Tibial nerve (tissue), 4 donors: Measurements from ENCODE around the gene NNMT. TPM values are rescaled to one million over a fixed set of nuclear protein-coding genes. Genes with fewer than 3 reads are reported as not detected.

Source experiments
- DNase-seq, 2 donors: peaks; one replicate each; pipeline ENCODE4 v3.0.0-alpha.2; 2019; ENCODE audit warnings: low spot score in 2 of 2
- H3K27ac ChIP-seq, 4 donors: fragments of 200-600 bp; sonication (generic) in 3 of 4; one replicate each; pipeline ENCODE4 v1.5.1; 2017 to 2019; ENCODE audit warnings: mild to moderate bottlenecking in 1 of 4
- H3K27me3 ChIP-seq, 2 donors: fragments of 200-600 bp; sonication (generic) in 1 of 2; one replicate each; pipeline versions ENCODE4 v1.5.1 to v1.6.0; 2017 to 2019
- H3K36me3 ChIP-seq, 3 donors: fragments of 200-600 bp; sonication (generic); one replicate each; pipeline ENCODE4 v1.5.1; 2018 to 2019
- H3K4me1 ChIP-seq, 4 donors: fragments of 200-600 bp; sonication (generic) in 3 of 4; one replicate each; pipeline ENCODE4 v1.5.1; 2017 to 2019
- H3K4me3 ChIP-seq, 4 donors: fragments of 200-600 bp; sonication (generic) in 3 of 4; one replicate each; pipeline ENCODE4 v1.5.1; 2017 to 2019; ENCODE audit warnings: mild to moderate bottlenecking in 1 of 4, moderate library complexity in 1 of 4
- H3K9me3 ChIP-seq, 4 donors: fragments of 200-600 bp; sonication (generic) in 3 of 4; one replicate each; pipeline ENCODE4 v1.5.1; 2017 to 2019
- CTCF ChIP-seq, 5 experiments: fragments of 200-600 bp in 3 of 5; fragments of 450-650 bp in 2 of 5; sonication (generic) in 3 of 5; IDR thresholded peaks; one replicate each; pipeline ENCODE4 v1.5.1; 2016 to 2019; ENCODE audit warnings: antibody characterized with exemption in 5 of 5, mild to moderate bottlenecking in 3 of 5, moderate library complexity in 2 of 5
- EP300 ChIP-seq, 2 donors: sonication (generic); formaldehyde crosslinking; IDR thresholded peaks; one replicate each; pipeline ENCODE4 v1.6.1; 2017; ENCODE audit warnings: antibody characterized with exemption in 2 of 2, mild to moderate bottlenecking in 1 of 2
- POLR2A ChIP-seq, 2 donors: fragments of 450-650 bp; IDR thresholded peaks; one replicate each; pipeline ENCODE4 v1.6.1; 2017; ENCODE audit warnings: antibody characterized with exemption in 2 of 2, mild to moderate bottlenecking in 2 of 2, moderate library complexity in 2 of 2
- WGBS, 2 donors: methylation state at CpG; one replicate each; pipeline ENCODE4 v1.1.5; 2018; 5-methylcytosine and 5-hydroxymethylcytosine counted together
- total RNA-seq, 4 donors: library from RNA; depleted of rRNA; stranded (reverse); fragments of >200 nt; gene quantifications; one replicate each; pipeline ENCODE4 v1.1.0, GENCODE V29; 2016

NNMT gene
- total RNA-seq, 4 donors from 2014 or later: 520 to 1,803 (median 896) TPM

GRCh38 chr11:114256176-114256966, 39.8 kb upstream of the NNMT start:
- Histone ChIP-seq H3K4me1 (peaks cover 0 to 79% (median 46%) of the 10 kb centered on the region in 4 donors), H3K27me3 (no peaks in the 10 kb centered on the region), H3K4me3 (peak overlapping the region in 1 of 4 donors; percentile 39), H3K36me3 (peaks cover 0 to 45% (median 6%) of the 10 kb centered on the region in 3 donors), H3K9me3 (no peaks in the 10 kb centered on the region), H3K27ac (peak overlapping the region; percentile 76 to 91 (median 82))
- no peak for DNase-seq
- whole genome bisulfite sequencing, 2 donors: 91 to 92% methylated on average over 20 of the region's 20 CpGs
- TF ChIP-seq CTCF (IDR thresholded peaks at IDR 0.05): no peak
- TF ChIP-seq EP300 (IDR thresholded peaks at IDR 0.05): no peak
- no peak for TF ChIP-seq POLR2A (IDR thresholded peaks at IDR 0.05)

GRCh38 chr11:114256967-114257286, 39.3 kb upstream of the NNMT start:
- peak overlapping the region; percentile 76 to 91 (median 82) for H3K27ac ChIP-seq
- 87 to 91% methylated on average over 6 to 10 of the region's 10 CpGs for WGBS, 2 donors
- peaks cover 0 to 79% (median 46%) of the 10 kb centered on the region in 4 donors for H3K4me1 ChIP-seq
- H3K9me3 ChIP-seq: no peaks in the 10 kb centered on the region
- no peak for DNase-seq
- H3K27me3 ChIP-seq: no peaks in the 10 kb centered on the region
- TF ChIP-seq CTCF (IDR thresholded peaks at IDR 0.05): no peak
- TF ChIP-seq EP300 (IDR thresholded peaks at IDR 0.05): peak in 1 of 2 donors; percentile 78
- TF ChIP-seq POLR2A (IDR thresholded peaks at IDR 0.05): no peak
- H3K36me3 ChIP-seq: peaks cover 0 to 39% (median under 1%) of the 10 kb centered on the region in 3 donors
- peak overlapping the region in 1 of 4 donors; percentile 39 for H3K4me3 ChIP-seq

GRCh38 chr11:114257621-114258558, 38.3 kb upstream of the NNMT start:
- peaks cover 0 to 79% (median 42%) of the 10 kb centered on the region in 4 donors for H3K4me1 ChIP-seq
- H3K9me3 ChIP-seq: no peaks in the 10 kb centered on the region
- DNase-seq: peak; percentile 65 to 66
- peak overlapping the region in 3 of 4 donors; percentile 2 to 39 (median 13) for H3K4me3 ChIP-seq
- no peaks in the 10 kb centered on the region for H3K27me3 ChIP-seq
- peak in 4 of 5 experiments; percentile 23 to 54 (median 50) for TF ChIP-seq CTCF (IDR thresholded peaks at IDR 0.05)
- no peak for TF ChIP-seq POLR2A (IDR thresholded peaks at IDR 0.05)
- TF ChIP-seq EP300 (IDR thresholded peaks at IDR 0.05): peak in 1 of 2 donors; percentile 70
- peaks cover 0 to 30% (median 0%) of the 10 kb centered on the region in 3 donors for H3K36me3 ChIP-seq
- WGBS, 2 donors: 24 to 33% methylated on average over 19 to 28 of the region's 29 CpGs
- H3K27ac ChIP-seq: peak overlapping the region; percentile 76 to 91 (median 82)

GRCh38 chr11:114258696-114259095, 37.5 kb upstream of the NNMT start:
- peaks cover 0 to 21% (median 0%) of the 10 kb centered on the region in 3 donors for H3K36me3 ChIP-seq
- DNase-seq: no peak
- H3K27ac ChIP-seq: peak overlapping the region; percentile 76 to 91 (median 82)
- H3K4me3 ChIP-seq: peak overlapping the region in 1 of 4 donors; percentile 39
- H3K9me3 ChIP-seq: no peaks in the 10 kb centered on the region
- H3K27me3 ChIP-seq: no peaks in the 10 kb centered on the region
- peaks cover 0 to 78% (median 42%) of the 10 kb centered on the region in 4 donors for H3K4me1 ChIP-seq
- WGBS, 2 donors: 74 to 79% methylated on average over 7 of the region's 7 CpGs
- TF ChIP-seq POLR2A (IDR thresholded peaks at IDR 0.05): no peak
- TF ChIP-seq EP300 (IDR thresholded peaks at IDR 0.05): peak in 1 of 2 donors; percentile 3

- no peaks in the 10 kb centered on the region for H3K9me3 ChIP-seq
- TF ChIP-seq POLR2A (IDR thresholded peaks at IDR 0.05) (no peak), CTCF (IDR thresholded peaks at IDR 0.05) (no peak), EP300 (IDR thresholded peaks at IDR 0.05) (no peak)
- peaks cover 0 to 77% (median 42%) of the 10 kb centered on the region in 4 donors for H3K4me1 ChIP-seq
- H3K36me3 ChIP-seq: peaks cover 0 to 17% (median 0%) of the 10 kb centered on the region in 3 donors
- H3K27ac ChIP-seq: peak overlapping the region; percentile 76 to 91 (median 82)
- no peak overlapping the region for H3K4me3 ChIP-seq
- peak; percentile 63 to 68 for DNase-seq
- 73 to 77% methylated on average over 9 to 10 of the region's 10 CpGs for WGBS, 2 donors
- H3K27me3 ChIP-seq: no peaks in the 10 kb centered on the region
These were observed 37.1 kb upstream of the NNMT start for GRCh38 chr11:114259124-114259526.
